Panc1 (cell line): ENCODE measurements around the gene ROBO4.

Experiments used
- CTCF ChIP-seq: fragments of 450-650 bp; IDR thresholded peaks from 2 replicates; pipeline ENCODE4 v1.5.1; 2017; ENCODE audit warnings: mild to moderate bottlenecking
- POLR2AphosphoS5 ChIP-seq: IDR thresholded peaks from 2 replicates; pipeline ENCODE4 v1.6.1; 2012; ENCODE audit warnings: mild to moderate bottlenecking, low read depth, low read length, moderate library complexity
- REST ChIP-seq, 2 experiments: IDR thresholded peaks; 2 replicates each; pipeline ENCODE4 v1.6.1; 2011 to 2012; ENCODE audit warnings: low read depth in 2 of 2, control low read depth in 1 of 2, low read length in 1 of 2, mild to moderate bottlenecking in 1 of 2, moderate library complexity in 1 of 2; ENCODE audit not compliant: insufficient read depth in 1 of 2
- TCF7L2 ChIP-seq: IDR thresholded peaks from 2 replicates; pipeline ENCODE4 v1.6.1; 2011; ENCODE audit warnings: mild to moderate bottlenecking, low read depth, low read length, inconsistent platforms

GRCh38 chr11:124923296-124923695, 25.6 kb upstream of the ROBO4 start:
- TF ChIP-seq CTCF = no peak
- TF ChIP-seq REST (IDR thresholded peaks at IDR 0.05; ENCODE audit: insufficient read depth in 1 of 2, low read depth in 2 of 2, low read length in 1 of 2) = no peak
- no peak for TF ChIP-seq TCF7L2
- TF ChIP-seq POLR2AphosphoS5 = no peak
